Measurements from ENCODE around the gene NELFA.

NELFA gene

DNA sequence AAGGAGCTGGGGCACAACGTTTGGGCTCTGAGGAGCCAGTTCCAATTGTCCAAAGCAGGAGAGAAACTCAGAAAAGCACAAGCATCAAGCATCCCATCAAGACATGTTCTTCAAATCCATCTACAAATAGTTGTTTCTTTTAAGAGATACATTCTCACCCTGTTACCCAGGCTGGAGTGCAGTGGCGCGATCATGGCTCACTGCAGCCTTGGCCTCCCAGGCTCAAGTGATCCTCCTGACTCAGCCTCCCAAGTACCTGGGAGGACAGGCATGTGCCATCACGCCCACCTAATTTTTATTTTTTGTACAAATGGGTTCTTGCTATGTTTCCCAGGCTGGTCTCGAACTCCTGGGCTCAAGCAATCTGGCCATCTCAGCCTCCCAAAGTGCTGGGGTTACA, 18.1 kb downstream of the NELFA start:
- Histone ChIP-seq H3K79me2 (ENCODE audit: low read length) (peaks cover 47% of the 10 kb centered on the region), H4K20me1 (ENCODE audit: insufficient read depth, low read length) (peaks cover 36% of the 10 kb centered on the region), H3K36me3 (replicated peaks; ENCODE audit: low read depth, low read length) (peaks cover 21% of the 10 kb centered on the region)

GRCh38 chr4:1990348-1990645, 18.5 kb downstream of the NELFA start:
- TF ChIP-seq CTCF (IDR thresholded peaks at IDR 0.05; ENCODE audit: low read depth, low read length) (no peak), EZH2phosphoT487 (IDR thresholded peaks at IDR 0.05; ENCODE audit: low read depth) (no peak)
- no peak overlapping the region for H3K4me3 ChIP-seq (ENCODE audit: low read length)
- no peaks in the 10 kb centered on the region for H3K4me1 ChIP-seq (ENCODE audit: low read length)
- H3K9ac ChIP-seq (ENCODE audit: low read length) = no peak overlapping the region
- H3K9me3 ChIP-seq (ENCODE audit: insufficient read depth, low read length) = no peaks in the 10 kb centered on the region
- no peaks in the 10 kb centered on the region for H3K27me3 ChIP-seq (ENCODE audit: low read depth, low read length)
- no peak overlapping the region for H2AFZ ChIP-seq (ENCODE audit: low read depth, low read length)
- H3K4me2 ChIP-seq (ENCODE audit: low read length) = no peak overlapping the region
- peaks cover 33% of the 10 kb centered on the region for H4K20me1 ChIP-seq (ENCODE audit: insufficient read depth, low read length)
- H3K27ac ChIP-seq (ENCODE audit: low read length) = no peak overlapping the region
- H3K36me3 ChIP-seq (replicated peaks; ENCODE audit: low read depth, low read length) = peaks cover 25% of the 10 kb centered on the region
- peaks cover 43% of the 10 kb centered on the region for H3K79me2 ChIP-seq (ENCODE audit: low read length)

More for the DNA sequence above, 18.1 kb downstream of the NELFA start:
- Histone ChIP-seq H3K4me1 (ENCODE audit: low read length) (no peaks in the 10 kb centered on the region), H3K9me3 (ENCODE audit: insufficient read depth, low read length) (no peaks in the 10 kb centered on the region), H2AFZ (ENCODE audit: low read depth, low read length) (no peak overlapping the region), H3K4me3 (ENCODE audit: low read length) (no peak overlapping the region), H3K9ac (ENCODE audit: low read length) (no peak overlapping the region), H3K4me2 (ENCODE audit: low read length) (no peak overlapping the region), H3K27ac (ENCODE audit: low read length) (no peak overlapping the region), H3K27me3 (ENCODE audit: low read depth, low read length) (no peaks in the 10 kb centered on the region)
- TF ChIP-seq CTCF (IDR thresholded peaks at IDR 0.05; ENCODE audit: low read depth, low read length) = no peak
- no peak for TF ChIP-seq EZH2phosphoT487 (IDR thresholded peaks at IDR 0.05; ENCODE audit: low read depth)

- Histone ChIP-seq H3K4me2 (ENCODE audit: low read length) (no peak overlapping the region), H3K79me2 (ENCODE audit: low read length) (peaks cover 38% of the 10 kb centered on the region), H3K9me3 (ENCODE audit: insufficient read depth, low read length) (no peaks in the 10 kb centered on the region), H3K27me3 (ENCODE audit: low read depth, low read length) (no peaks in the 10 kb centered on the region), H3K4me3 (ENCODE audit: low read length) (no peak overlapping the region), H3K9ac (ENCODE audit: low read length) (no peak overlapping the region), H3K4me1 (ENCODE audit: low read length) (no peaks in the 10 kb centered on the region), H3K36me3 (replicated peaks; ENCODE audit: low read depth, low read length) (peaks cover 22% of the 10 kb centered on the region), H2AFZ (ENCODE audit: low read depth, low read length) (no peak overlapping the region), H4K20me1 (ENCODE audit: insufficient read depth, low read length) (peaks cover 28% of the 10 kb centered on the region), H3K27ac (ENCODE audit: low read length) (no peak overlapping the region)
- no peak for TF ChIP-seq EZH2phosphoT487 (IDR thresholded peaks at IDR 0.05; ENCODE audit: low read depth)
- TF ChIP-seq CTCF (IDR thresholded peaks at IDR 0.05; ENCODE audit: low read depth, low read length) = no peak
Observed at GRCh38 chr4:1989533-1990347, 19.0 kb downstream of the NELFA start.

DNA sequence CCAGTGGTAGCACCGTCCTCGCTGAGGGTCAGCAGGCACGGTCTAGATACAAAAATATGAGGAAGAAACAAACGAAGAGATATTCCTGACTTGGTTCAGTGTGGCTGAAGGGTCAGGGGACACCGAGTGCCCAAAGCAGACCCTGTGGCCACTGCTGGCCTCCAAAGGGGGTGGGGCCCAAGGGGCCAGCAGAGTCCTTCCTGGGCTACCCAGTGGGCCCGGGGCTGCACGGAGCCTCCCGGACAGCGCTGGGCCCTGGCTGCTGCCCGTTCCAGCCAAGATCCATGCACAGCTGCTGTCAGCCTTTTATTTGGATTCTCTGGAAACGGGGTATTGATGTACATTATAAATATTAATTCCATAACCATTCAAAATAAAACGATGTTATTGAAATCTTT, 20.4 kb downstream of the NELFA start:
- Histone ChIP-seq H3K4me3 (ENCODE audit: low read length) (no peak overlapping the region), H3K9ac (ENCODE audit: low read length) (no peak overlapping the region), H3K79me2 (ENCODE audit: low read length) (peaks cover 24% of the 10 kb centered on the region), H3K9me3 (ENCODE audit: insufficient read depth, low read length) (no peaks in the 10 kb centered on the region), H2AFZ (ENCODE audit: low read depth, low read length) (no peak overlapping the region), H3K27ac (ENCODE audit: low read length) (no peak overlapping the region), H3K4me1 (ENCODE audit: low read length) (no peaks in the 10 kb centered on the region), H3K36me3 (replicated peaks; ENCODE audit: low read depth, low read length) (peaks cover 32% of the 10 kb centered on the region), H3K4me2 (ENCODE audit: low read length) (no peak overlapping the region), H3K27me3 (ENCODE audit: low read depth, low read length) (no peaks in the 10 kb centered on the region), H4K20me1 (ENCODE audit: insufficient read depth, low read length) (peaks cover 22% of the 10 kb centered on the region)
- TF ChIP-seq CTCF (IDR thresholded peaks at IDR 0.05; ENCODE audit: low read depth, low read length) = no peak
- TF ChIP-seq EZH2phosphoT487 (IDR thresholded peaks at IDR 0.05; ENCODE audit: low read depth) = no peak

Data from OCI-LY3 (cell line).